ENCODE results near the gene UVRAG. TPM values are rescaled to one million over a fixed set of nuclear protein-coding genes. Genes with fewer than 3 reads are reported as not detected.

Gene UVRAG
- polyA plus RNA-seq, 3 donors = 3.8 to 19.2 (median 13.4) TPM

DNA sequence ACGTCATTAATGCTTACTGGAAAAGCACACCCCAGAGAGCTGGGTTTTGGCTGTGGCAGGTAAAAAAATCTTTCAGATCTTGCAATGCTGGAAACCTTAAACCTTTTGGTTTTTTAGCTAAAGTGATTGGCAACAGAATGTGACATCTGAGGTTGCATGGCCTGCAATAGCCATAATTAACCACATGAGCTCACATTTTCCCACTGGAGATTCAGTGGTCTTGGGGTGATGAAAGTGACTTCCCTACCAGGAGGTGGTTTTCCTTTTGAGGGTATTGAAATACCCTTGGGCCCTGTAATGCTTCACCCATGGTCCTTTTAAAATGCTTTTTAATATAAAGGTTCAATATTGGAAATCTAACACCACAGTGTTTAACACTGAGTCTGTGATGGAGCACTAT lies 198.5 kb downstream of the UVRAG start:
- 83 to 92% (median 89%) methylated on average over 1 of the region's 1 CpG for WGBS, 3 donors

DNA sequence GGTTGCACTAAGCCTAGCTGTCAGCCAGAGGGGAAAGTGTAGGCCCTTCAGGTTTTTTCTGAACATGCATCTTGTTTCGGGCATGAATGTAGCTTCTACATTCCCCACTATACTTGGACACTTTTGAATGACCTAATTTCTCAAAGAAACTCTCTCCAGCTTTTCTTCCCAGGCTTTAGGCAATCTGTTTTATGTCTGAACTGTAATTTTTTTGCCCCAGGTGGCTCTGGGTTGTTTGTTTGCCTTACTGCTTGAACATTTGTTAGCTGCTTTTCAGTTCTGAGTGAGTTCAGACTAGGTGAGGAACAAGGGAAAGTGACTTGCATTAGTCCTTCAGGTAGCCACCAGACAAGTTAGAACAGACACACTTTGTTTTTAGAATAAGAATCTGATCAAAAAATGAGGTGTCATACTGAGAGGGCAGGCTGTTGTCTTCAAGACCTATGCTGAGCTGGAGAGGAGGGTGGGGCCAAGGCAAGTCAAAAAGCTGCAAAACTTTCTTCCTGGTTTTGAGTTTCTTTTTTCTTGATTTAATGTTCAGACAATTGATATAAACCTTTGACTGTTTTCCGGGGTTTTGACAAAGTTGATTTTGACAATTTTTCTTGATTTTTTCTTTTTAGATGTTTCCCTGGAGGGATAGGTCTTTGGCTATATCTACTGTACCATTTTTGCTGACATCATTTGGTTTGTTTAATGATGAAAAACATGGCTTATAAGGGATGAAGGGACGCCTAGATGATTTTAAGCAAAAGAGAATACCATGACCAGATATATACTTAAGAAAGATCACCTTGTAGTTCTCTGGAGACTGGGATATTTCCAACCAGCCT lies 208.4 kb downstream of the UVRAG start:
- no peak overlapping the region for H3K27ac ChIP-seq (ENCODE audit: low read depth, low read length)

More for the DNA sequence above, 198.5 kb downstream of the UVRAG start:
- H3K27ac ChIP-seq (ENCODE audit: low read depth, low read length) = no peak overlapping the region

DNA sequence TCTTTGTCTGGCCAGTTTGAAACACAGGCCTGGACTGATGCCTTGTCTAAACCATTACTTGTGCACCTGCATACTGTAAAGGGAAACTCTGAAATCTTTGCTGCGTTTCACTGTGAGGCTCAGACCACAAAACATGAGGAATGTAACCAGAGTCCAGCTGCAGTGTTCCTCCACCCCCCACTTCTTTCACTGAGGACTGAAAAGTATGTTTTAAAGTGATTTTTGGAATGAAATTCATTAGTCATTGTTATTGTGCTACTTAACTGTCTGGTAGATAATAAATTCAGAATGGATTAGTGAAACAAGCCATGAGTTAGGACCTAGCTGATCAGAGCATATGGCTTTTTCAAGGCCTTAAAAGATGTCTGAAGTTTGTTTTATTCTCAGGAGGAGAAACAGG lies 210.1 kb downstream of the UVRAG start:
- WGBS, 3 donors = 43 to 63% (median 46%) methylated on average over 1 of the region's 1 CpG
- H3K27ac ChIP-seq (ENCODE audit: low read depth, low read length) = no peak overlapping the region

More for the DNA sequence above, 208.4 kb downstream of the UVRAG start:
- WGBS, 3 donors = 80 to 88% (median 85%) methylated on average over 3 of the region's 3 CpGs

DNA sequence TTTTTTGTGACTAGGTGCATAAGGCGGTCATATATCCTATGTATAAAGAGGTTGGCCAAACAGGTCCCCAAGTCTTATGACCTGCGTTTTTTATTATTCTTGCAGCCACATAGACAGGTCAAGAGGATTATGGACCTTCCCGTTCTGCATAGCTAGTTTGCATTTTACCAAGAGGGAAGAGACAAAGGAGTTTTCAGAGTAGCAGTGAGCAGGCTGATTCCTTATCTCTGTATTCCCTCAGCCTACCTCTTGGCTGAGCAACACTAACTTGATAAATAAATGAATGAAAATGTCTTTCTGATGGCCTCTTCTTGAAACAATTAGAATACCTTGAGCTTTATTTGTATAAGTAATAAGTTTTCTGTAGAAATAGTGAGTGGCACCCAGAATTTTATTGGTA lies 210.8 kb downstream of the UVRAG start:
- no peak overlapping the region for H3K27ac ChIP-seq (ENCODE audit: low read depth, low read length)
- WGBS, 3 donors = 95 to 98% (median 96%) methylated on average over 3 of the region's 3 CpGs

DNA sequence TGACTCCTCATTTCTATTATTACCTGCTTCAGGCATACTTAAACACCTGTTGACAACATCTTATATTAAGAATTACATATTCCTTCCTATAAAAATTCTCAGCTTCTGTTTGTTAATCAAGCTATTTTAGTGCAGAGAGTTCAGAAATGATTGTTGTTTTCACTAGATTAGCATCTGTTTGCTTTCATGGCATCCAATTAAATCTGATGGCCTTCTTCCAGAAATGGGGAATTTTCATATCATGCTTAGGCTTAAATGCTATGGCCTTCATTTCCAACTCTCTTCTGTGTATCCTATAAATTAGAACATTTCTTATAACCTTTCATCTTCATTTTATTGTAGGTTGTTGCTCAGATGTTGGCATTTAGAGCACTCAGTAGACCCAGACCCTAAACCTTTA lies 211.3 kb downstream of the UVRAG start:
- H3K27ac ChIP-seq (ENCODE audit: low read depth, low read length) = no peak overlapping the region

DNA sequence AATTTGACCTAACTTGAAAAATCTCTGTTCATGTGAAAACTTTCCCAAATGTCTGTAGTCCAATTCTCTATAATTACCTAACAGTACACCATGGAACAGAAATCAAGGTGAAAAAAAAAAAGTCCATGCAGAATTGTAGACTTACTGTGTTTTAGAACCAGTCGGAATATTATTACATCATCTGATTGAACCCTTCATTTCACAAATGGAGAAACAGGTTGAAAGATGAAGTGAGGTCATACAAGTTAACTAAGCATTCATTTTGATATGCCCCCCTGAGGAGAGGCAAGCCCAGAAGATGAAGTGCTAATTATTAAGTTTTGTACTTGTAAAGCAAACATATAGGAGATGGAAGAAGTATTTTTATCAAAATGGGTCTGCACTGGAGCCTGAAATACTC lies 211.9 kb downstream of the UVRAG start:
- no peak overlapping the region for H3K27ac ChIP-seq (ENCODE audit: low read depth, low read length)
- WGBS, 3 donors = 93 to 100% (median 100%) methylated on average over 1 of the region's 1 CpG

DNA sequence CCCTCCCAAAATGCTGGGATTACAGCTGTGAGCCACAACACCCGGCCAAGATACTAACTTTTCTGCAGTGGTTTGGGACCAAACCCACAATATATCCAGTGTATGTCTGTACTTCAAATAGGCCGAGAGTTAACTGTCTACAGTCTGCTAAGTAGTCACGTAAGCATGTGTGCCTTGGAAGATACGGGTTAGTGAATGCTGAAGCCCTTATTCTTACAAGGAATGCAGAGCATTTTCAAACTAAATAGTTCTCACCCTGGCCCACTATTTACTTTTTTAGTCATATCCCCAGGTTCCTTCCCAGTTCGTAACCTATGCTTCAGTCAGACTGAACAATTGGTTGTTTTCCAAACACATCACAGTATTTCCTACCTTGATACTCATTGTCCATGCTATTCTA lies 215.3 kb downstream of the UVRAG start:
- WGBS, 3 donors = 84 to 91% (median 85%) methylated on average over 5 of the region's 5 CpGs
- no peak overlapping the region for H3K27ac ChIP-seq (ENCODE audit: low read depth, low read length)

DNA sequence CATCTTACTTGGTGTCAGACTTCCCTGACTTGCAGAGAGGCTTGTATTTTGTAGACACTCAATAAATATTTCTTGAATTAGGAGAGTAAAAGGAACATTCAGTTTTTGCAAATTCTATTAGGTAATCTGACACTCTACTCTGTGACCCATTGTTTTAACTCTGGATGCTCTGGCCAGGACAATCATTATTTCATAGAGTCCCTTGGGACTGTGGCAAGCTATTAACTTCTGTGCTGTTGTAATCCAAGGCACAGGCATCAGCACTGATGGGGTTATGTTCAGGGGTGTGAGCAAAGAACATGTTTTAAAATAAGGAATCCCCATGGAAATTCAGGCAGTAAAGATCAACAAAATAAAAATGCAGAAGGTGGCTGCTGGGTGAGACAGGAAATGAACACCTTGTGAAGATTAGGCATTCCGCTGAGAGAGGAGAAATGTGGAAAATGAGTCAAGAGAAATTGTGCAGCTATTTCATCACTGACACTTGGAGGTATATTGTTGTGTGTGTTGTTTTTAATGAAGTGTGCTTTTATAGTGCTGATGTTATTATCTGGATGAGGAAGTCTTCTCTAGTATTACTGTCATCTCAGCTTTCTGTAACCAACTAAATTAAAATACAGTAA lies 216.1 kb downstream of the UVRAG start:
- H3K27ac ChIP-seq (ENCODE audit: low read depth, low read length) = no peak overlapping the region
- WGBS, 3 donors = 69 to 91% (median 79%) methylated on average over 1 of the region's 1 CpG

DNA sequence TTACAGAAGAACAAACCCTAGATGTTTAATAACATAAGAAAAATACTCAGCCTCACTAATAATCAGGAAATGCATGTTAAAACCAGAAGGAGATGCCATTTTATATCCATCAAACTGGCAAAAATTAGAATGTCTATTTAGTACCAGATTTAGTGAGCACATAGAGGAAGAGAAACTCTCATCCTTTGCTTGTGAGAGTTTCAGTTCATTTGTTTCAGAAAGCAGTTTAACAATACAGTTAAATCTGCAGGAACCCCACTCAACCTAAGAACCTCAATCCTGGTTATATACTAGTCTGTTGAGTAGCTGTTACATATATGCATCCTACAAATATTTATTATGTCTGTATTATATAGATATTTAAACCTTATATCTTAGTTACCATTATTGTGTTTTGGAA lies 218.7 kb downstream of the UVRAG start:
- no peak overlapping the region for H3K27ac ChIP-seq (ENCODE audit: low read depth, low read length)

DNA sequence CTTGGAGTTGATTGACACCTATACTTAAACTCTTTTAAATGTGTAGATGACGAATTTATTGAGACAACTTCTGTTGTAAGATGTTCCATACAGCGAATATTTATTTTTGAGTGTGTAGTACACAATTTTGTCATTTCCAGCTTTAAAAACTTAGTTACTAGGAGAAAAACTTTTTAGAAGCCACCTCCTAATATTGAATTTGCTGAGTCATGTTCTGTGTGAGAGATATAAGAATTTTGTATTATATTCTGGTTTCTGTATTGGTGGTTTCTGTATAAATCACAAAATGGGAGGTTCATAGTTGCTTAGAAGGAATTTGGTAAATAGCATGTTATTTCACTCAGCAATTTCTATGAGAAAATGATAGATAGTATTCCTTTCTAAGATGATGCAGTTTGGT lies 220.0 kb downstream of the UVRAG start:
- H3K27ac ChIP-seq (ENCODE audit: low read depth, low read length) = no peak overlapping the region
- 97 to 98% (median 98%) methylated on average over 2 of the region's 2 CpGs for WGBS, 3 donors

DNA sequence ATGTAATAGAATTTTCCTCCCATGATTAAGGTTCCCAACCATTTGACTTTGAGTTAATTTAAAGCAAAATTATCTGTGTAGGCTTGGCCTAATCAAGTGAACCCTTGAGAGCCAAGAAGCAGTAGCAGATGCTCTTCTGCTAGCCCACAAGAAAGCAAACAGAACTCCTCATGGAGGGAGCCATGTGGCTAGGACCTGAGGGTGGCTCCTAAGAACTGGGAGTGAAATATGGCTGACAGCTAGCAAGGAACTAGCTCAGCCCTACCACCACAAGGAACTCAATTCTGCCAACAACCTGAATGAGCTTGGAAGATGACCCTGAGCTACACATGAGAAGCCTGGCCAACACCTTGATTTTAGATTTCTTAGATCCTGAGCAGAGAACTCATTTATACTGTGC lies 223.6 kb downstream of the UVRAG start:
- no peak overlapping the region for H3K27ac ChIP-seq (ENCODE audit: low read depth, low read length)

DNA sequence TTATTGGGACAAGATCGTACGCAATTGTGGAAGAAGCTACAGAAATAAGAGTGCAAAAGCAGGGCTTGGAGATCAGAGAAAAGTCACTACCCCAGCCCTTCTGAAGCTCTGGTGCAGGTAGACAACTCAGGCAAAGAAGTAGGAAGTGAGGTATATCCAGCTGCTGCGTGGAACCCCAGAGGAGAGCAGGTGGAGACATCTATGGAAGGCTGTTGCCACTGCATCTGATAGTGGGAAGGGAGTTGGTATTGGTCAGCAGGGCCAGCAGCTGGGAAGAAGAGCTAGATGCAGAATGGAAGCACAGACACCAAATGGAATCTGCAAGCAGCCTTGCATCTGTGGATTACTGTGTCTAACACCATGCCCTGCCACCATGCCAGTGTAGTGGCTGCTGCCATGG lies 226.2 kb downstream of the UVRAG start:
- no peak overlapping the region for H3K27ac ChIP-seq (ENCODE audit: low read depth, low read length)
- 94 to 96% (median 94%) methylated on average over 3 of the region's 3 CpGs for WGBS, 3 donors

DNA sequence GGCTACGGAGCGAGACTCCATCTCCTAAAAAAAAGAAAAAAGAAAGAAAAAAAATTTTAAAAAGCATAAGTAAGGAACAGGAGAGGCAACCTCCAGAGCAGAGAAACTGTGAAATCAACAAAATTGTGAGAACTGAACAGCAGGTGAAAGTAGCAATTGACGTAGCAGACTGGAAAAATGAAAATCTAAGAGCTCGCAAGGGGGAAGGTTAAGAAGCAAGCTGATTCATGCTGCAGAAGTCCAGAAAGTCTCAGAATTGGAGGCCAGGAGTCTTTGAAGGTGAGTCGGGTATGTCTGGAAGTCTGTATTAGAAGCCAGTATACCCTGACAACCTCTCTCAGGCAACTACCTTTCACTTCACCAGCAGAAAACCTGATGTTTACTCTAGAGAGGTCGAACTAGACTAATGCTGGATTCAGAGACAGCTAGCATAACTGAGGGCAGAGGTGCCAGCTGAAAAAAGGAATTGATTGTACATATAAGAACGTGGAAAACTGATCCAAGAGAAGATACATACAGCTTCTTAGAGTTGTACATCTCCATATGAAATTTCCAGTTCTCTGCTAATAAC lies 229.8 kb downstream of the UVRAG start:
- WGBS, 3 donors = 44 to 95% (median 92%) methylated on average over 7 of the region's 7 CpGs
- no peak overlapping the region for H3K27ac ChIP-seq (ENCODE audit: low read depth, low read length)

DNA sequence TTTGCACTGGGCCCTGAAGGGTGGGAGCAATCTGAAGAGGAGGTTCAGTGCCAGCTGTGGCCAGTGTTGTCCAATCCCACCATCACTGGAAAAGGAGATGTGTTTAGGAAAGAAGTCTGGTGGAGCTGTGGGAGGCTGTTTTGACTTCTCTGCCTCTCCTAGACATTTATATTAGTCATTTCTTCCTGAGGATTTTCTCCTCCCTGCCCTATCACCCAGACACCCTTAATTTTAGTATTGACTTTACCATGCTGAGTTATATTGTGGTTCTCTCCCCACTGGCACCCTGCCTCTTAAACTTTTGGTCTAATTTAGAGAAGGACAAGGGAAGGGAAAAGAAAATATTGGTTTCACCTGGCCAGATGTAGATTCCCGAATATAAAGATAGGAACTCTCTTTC lies 232.2 kb downstream of the UVRAG start:
- WGBS, 3 donors = 47 to 97% (median 92%) methylated on average over 1 of the region's 1 CpG
- H3K27ac ChIP-seq (ENCODE audit: low read depth, low read length) = no peak overlapping the region

DNA sequence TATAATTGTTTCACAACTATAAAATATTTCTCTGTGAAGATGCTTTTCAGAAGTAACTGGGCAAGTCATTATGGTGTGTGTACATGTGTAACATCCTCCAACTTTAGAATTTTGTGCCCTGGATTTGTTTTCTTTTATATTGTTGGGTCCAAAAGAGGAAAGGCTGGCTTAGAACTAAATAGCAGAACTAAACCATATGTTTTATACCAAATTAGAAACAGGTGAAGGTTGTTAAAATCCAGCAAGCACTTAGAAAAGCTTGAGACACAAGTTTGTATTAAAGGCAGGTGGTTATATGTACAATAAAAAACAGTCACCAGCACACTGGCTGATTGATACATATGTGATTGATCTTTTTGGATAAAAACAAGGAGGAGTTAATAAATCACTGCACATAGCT lies 232.8 kb downstream of the UVRAG start:
- H3K27ac ChIP-seq (ENCODE audit: low read depth, low read length) = no peak overlapping the region

DNA sequence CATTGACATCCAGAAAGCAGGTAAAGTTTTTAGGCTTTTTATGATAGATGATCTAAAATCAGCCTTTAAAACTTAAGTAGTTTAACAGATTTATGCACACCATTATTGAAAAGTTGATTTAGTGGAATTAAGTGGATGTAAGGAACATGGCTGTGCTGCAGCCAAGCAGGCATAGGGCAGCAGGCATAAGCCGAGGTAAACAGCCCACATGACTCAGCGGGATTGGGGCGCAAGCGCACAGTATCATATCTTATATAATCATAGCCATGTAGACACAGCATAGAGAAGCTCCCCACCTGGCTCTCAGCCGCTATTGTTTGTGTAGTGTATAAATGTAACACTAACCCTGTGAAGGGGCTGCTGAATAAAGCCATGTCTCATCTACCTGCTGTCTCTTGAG lies 233.8 kb downstream of the UVRAG start:
- H3K27ac ChIP-seq (ENCODE audit: low read depth, low read length) = no peak overlapping the region
- WGBS, 3 donors = 92 to 99% (median 99%) methylated on average over 5 of the region's 5 CpGs

DNA sequence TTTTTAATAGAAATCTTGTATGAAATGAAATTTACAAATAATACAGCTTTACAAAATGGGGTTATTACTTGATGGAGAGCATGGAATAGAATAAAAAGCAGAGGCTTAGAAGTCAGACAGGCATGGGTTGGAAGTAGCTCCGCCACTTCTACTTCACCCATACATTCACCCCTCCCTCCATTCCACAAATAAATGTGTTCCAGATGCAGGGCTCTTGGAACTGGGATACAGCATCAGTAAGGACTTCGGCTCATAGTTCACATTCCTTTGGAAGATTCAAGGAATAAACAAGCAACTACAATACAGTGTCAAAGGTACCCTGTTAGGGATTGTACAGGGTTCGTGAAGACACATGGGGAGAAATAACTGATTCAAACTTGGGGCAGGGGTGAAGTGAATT lies 234.5 kb downstream of the UVRAG start:
- WGBS, 3 donors = 87 to 94% (median 88%) methylated on average over 3 of the region's 3 CpGs

DNA sequence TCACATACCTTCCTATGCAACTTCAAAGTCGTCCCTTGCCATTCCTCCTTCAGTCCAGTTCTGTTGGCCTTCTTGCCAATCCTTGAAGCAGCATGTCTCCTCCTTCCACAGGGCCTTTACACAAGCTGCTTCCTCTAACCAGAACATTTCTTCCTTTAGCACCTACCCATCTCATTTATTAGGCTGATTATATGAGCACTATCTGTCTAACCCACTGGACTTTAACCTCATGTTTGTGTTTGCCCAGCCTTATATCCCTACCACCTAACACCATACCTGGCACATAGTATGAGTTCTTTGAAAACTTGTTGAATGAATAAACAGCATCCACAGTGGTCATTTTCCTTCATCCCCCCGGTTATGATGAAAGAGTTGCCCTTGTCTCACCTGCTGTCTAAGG lies 236.9 kb downstream of the UVRAG start:
- H3K27ac ChIP-seq (ENCODE audit: low read depth, low read length) = no peak overlapping the region
- 88 to 100% (median 98%) methylated on average over 2 of the region's 2 CpGs for WGBS, 3 donors

More for the DNA sequence above, 234.5 kb downstream of the UVRAG start:
- no peak overlapping the region for H3K27ac ChIP-seq (ENCODE audit: low read depth, low read length)

DNA sequence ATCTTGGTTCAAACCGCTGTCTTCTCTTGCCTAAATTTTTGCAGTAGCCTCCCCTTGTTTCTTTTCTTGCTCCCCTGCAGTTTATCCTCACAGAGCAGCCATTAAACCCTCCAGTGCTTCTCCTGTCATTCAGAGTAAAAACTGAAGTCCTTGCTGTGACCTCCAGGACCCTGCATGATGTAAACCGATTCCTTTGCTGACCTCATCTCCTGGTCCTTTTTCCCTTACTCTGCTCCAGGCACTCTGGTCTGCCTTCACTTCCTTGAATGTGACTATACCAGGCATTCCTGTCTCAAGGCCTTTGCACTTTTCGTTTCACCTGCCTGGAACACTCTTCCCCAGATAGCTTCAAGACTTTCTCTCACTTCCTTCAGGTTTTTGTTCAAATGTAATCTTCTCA lies 239.3 kb downstream of the UVRAG start:
- 93 to 96% (median 94%) methylated on average over 3 of the region's 3 CpGs for WGBS, 3 donors
- H3K27ac ChIP-seq (ENCODE audit: low read depth, low read length) = no peak overlapping the region

DNA sequence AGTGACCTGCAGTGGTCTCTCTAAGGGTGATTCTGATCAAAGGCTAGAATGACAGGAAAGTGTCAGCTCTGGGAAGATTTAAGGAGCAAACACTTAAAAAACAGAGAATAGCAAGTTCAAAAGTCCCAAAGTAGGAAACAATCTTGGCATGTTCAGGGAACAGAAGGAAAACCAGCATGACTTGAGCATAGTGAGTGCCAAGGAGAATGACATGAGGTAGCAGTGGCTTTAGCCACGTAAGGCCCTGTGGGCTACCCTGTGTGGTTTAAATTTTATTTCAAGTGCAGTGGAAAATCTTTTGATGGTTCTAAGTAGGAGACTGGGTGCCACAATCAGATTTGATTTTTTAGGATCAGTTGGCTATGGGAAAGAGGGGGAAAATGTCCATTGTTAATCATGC lies 241.9 kb downstream of the UVRAG start:
- H3K27ac ChIP-seq (ENCODE audit: low read depth, low read length) = no peak overlapping the region
- WGBS, 3 donors = 74 to 100% (median 83%) methylated on average over 1 of the region's 1 CpG

Data from adipose tissue (tissue), 3 donors.